Renal pelvis (tissue), 4 donors: ENCODE results near the gene URB2. TPM values are rescaled to one million over a fixed set of nuclear protein-coding genes. Genes with fewer than 3 reads are reported as not detected.
"Not testable (repeated sequence)": the region's sequence is repeated elsewhere in the genome, so short reads cannot be mapped to it uniquely, and the experiment has no call there.

Experiments
- DNase-seq: peaks from one replicate; pipeline ENCODE4 v3.0.0-alpha.2; 2013
- polyA plus RNA-seq, 3 donors: library from polyadenylated mRNA; unstranded; fragments of 120-200 nt; gene quantifications; one replicate each; pipeline ENCODE4 v1.2.1, GENCODE V29; 2013; ENCODE audit not compliant: insufficient read length in 3 of 3

Gene URB2
- polyA plus RNA-seq, 3 donors, result 7.9 to 8.9 (median 8.0) TPM

- DNase-seq, result no peak
Observed at GRCh38 chr1:229607370-229607769, 18.7 kb upstream of the URB2 start.

- DNase-seq, result no peak
Observed at GRCh38 chr1:229608590-229608989, 17.5 kb upstream of the URB2 start.

GRCh38 chr1:229613938-229614337 lies 12.1 kb upstream of the URB2 start:
- no peak for DNase-seq

- no peak for DNase-seq
Observed at GRCh38 chr1:229614701-229615100, 11.3 kb upstream of the URB2 start.

- DNase-seq, result no peak
Observed at GRCh38 chr1:229617351-229618100, 8.5 kb upstream of the URB2 start.

- DNase-seq, result no peak
Observed at GRCh38 chr1:229619002-229619401, 7.0 kb upstream of the URB2 start.

GRCh38 chr1:229619614-229620013 lies 6.4 kb upstream of the URB2 start:
- no peak for DNase-seq

GRCh38 chr1:229620876-229621275 lies 5.2 kb upstream of the URB2 start:
- no peak for DNase-seq

- DNase-seq, result no peak
Observed at GRCh38 chr1:229621663-229622062, 4.4 kb upstream of the URB2 start.

GRCh38 chr1:229622641-229623120 lies 3.4 kb upstream of the URB2 start:
- not testable (repeated sequence) for DNase-seq

GRCh38 chr1:229623225-229623624 lies 2.8 kb upstream of the URB2 start:
- no peak for DNase-seq

- DNase-seq, result no peak
Observed at GRCh38 chr1:229623838-229624237, 2.2 kb upstream of the URB2 start.

- DNase-seq, result no peak
Observed at GRCh38 chr1:229624521-229625070, 1.5 kb upstream of the URB2 start.

GRCh38 chr1:229625071-229625914 lies 754 bp upstream of the URB2 start:
- DNase-seq, result peak; percentile 42

GRCh38 chr1:229627003-229627402 lies 956 bp downstream of the URB2 start:
- DNase-seq, result no peak

- no peak for DNase-seq
Observed at GRCh38 chr1:229629261-229629660, 3.2 kb downstream of the URB2 start.

GRCh38 chr1:229631148-229631547 lies 5.1 kb downstream of the URB2 start:
- no peak for DNase-seq

GRCh38 chr1:229631966-229632365 lies 5.9 kb downstream of the URB2 start:
- DNase-seq, result no peak

GRCh38 chr1:229636042-229636441 lies 10.0 kb downstream of the URB2 start:
- DNase-seq, result no peak

GRCh38 chr1:229637746-229638145 lies 11.7 kb downstream of the URB2 start:
- DNase-seq, result no peak

- no peak for DNase-seq
Observed at GRCh38 chr1:229640455-229640854, 14.4 kb downstream of the URB2 start.

GRCh38 chr1:229641306-229641705 lies 15.3 kb downstream of the URB2 start:
- DNase-seq, result no peak

- no peak for DNase-seq
Observed at GRCh38 chr1:229642376-229642775, 16.3 kb downstream of the URB2 start.
